Transverse colon (tissue), 4 donors: Measurements from ENCODE around the gene KCNA1. TPM values are rescaled to one million over a fixed set of nuclear protein-coding genes. Genes with fewer than 3 reads are reported as not detected.
A peak's percentile ranks its signal among the peaks of the same experiment; 100 is the strongest.

ENCODE experiments used
- DNase-seq: peaks from one replicate; pipeline ENCODE4 v3.0.0-alpha.2; 2019
- H3K27ac ChIP-seq, 4 donors: fragments of 200-600 bp; sonication (generic); 2 replicates each; pipeline ENCODE4 v1.5.1; 2016 to 2018; ENCODE audit warnings: inconsistent platforms in 4 of 4
- H3K27me3 ChIP-seq: fragments of 200-600 bp; sonication (generic); 2 replicates; pipeline ENCODE4 v1.5.1; 2017; ENCODE audit warnings: inconsistent platforms
- H3K36me3 ChIP-seq, 4 donors: fragments of 200-600 bp; sonication (generic); 2 replicates each; pipeline ENCODE4 v1.5.1; 2017 to 2019; ENCODE audit warnings: inconsistent platforms in 4 of 4
- H3K4me1 ChIP-seq, 4 donors: fragments of 200-600 bp; sonication (generic); 2 replicates each; pipeline ENCODE4 v1.5.1; 2017 to 2020; ENCODE audit warnings: inconsistent platforms in 4 of 4
- H3K4me3 ChIP-seq, 4 donors: fragments of 200-600 bp; sonication (generic); 1 replicate in 1 of 4; 2 replicates in 3 of 4; pipeline versions ENCODE4 v1.5.1 to v1.6.1; 2017 to 2019; ENCODE audit warnings: inconsistent platforms in 4 of 4
- H3K9me3 ChIP-seq, 2 donors: fragments of 200-600 bp; sonication (generic); 2 replicates each; pipeline ENCODE4 v1.5.1; 2017 to 2019; ENCODE audit warnings: inconsistent platforms in 2 of 2
- CTCF ChIP-seq, 5 experiments: fragments of 200-600 bp in 3 of 5; fragments of 450-650 bp in 2 of 5; sonication (generic) in 3 of 5; IDR thresholded peaks; 1 replicate in 2 of 5; 2 replicates in 3 of 5; pipeline ENCODE4 v1.5.1; 2016 to 2017; ENCODE audit warnings: antibody characterized with exemption in 5 of 5, inconsistent platforms in 3 of 5, mild to moderate bottlenecking in 2 of 5, moderate library complexity in 1 of 5
- EP300 ChIP-seq: sonication (generic); formaldehyde crosslinking; IDR thresholded peaks from one replicate; pipeline ENCODE4 v1.6.1; 2017; ENCODE audit warnings: antibody characterized with exemption, low read depth
- POLR2A ChIP-seq: fragments of 450-650 bp; IDR thresholded peaks from one replicate; pipeline ENCODE4 v1.6.1; 2016; ENCODE audit warnings: antibody characterized with exemption, mild to moderate bottlenecking, moderate library complexity
- POLR2AphosphoS5 ChIP-seq, 3 donors: sonication (generic); formaldehyde crosslinking; IDR thresholded peaks; one replicate each; pipeline ENCODE4 v1.6.1; 2016; ENCODE audit warnings: antibody characterized with exemption in 3 of 3
- WGBS, 2 donors: methylation state at CpG; one replicate each; pipeline ENCODE4 v1.1.5; 2018; ENCODE audit warnings: low coverage in 1 of 2; 5-methylcytosine and 5-hydroxymethylcytosine counted together
- in situ Hi-C, 4 donors: fragments of 200-750 bp; cut with MboI; loops; one replicate each; pipeline versions ENCODE4 v1.15.0 to v1.15.1; 2017; ENCODE audit warnings: low sequenced_read_pairs in 3 of 4, low pct_ligation_motif_present in 1 of 4, low pct_unique_long_range_greater_than_20kb in 1 of 4
- intact Hi-C: fragments of 100-400 bp; cut with DNase I; formaldehyde crosslinking; loops from one replicate; pipeline ENCODE4 v1.15.1; 2023; ENCODE audit warnings: low total_unique reads
- total RNA-seq, 4 donors: library from RNA; depleted of rRNA; stranded (reverse); fragments of >200 nt; gene quantifications; one replicate each; pipeline ENCODE4 v1.1.0, GENCODE V29; 2016

KCNA1 gene
- total RNA-seq, 4 donors from 2014 or later = 0.32 to 0.75 (median 0.41) TPM; not detected in 1

- intact Hi-C loops (no loop called here), in situ Hi-C loops (no loop called here)
- TF ChIP-seq EP300 (no peak), POLR2A (no peak), CTCF (IDR thresholded peaks at IDR 0.05) (no peak), POLR2AphosphoS5 (IDR thresholded peaks at IDR 0.05) (no peak)
Observed at GRCh38 chr12:4905316-4905715, 4.4 kb upstream of the KCNA1 start.

GRCh38 chr12:4908684-4909409 is 858 bp upstream of the KCNA1 start:
- Histone ChIP-seq H3K4me1 (peaks cover 0 to 27% (median 14%) of the 10 kb centered on the region in 4 donors), H3K27ac (no peak overlapping the region), H3K4me3 (peak overlapping the region in 1 of 4 donors; percentile 57), H3K27me3 (peaks cover 97% of the 10 kb centered on the region), H3K9me3 (no peaks in the 10 kb centered on the region), H3K36me3 (no peaks in the 10 kb centered on the region)
- 2 to 10% methylated on average over 7 to 31 of the region's 31 CpGs for WGBS, 2 donors
- peak in 1 of 5 experiments; percentile 5 for TF ChIP-seq CTCF (IDR thresholded peaks at IDR 0.05)
- no peak for TF ChIP-seq POLR2AphosphoS5 (IDR thresholded peaks at IDR 0.05)
- DNase-seq = no peak
- in situ Hi-C loops (no loop called here), intact Hi-C loops (no loop called here)

More at GRCh38 chr12:4905316-4905715, 4.4 kb upstream of the KCNA1 start:
- Histone ChIP-seq H3K36me3 (no peaks in the 10 kb centered on the region), H3K4me3 (no peak overlapping the region), H3K9me3 (no peaks in the 10 kb centered on the region), H3K4me1 (peaks cover 0 to 18% (median 12%) of the 10 kb centered on the region in 4 donors), H3K27ac (no peak overlapping the region), H3K27me3 (peaks cover 97% of the 10 kb centered on the region)
- no peak for DNase-seq

DNA sequence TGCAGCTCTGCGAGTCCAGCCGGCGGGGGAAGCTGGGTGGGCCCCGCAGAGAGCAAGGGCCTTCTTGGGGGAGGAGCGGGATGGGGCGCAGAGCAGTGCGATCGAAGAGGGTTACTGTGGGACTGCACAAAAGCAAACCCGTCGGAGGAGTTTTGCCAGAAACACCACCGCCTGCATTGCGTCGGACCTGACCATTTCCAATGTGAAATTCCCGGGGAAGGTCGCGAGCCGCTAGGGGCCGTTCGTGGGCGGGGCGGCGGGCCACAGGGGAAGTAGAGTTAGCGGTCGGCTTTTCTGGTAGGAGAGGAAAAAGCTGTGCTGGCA is 333 bp upstream of the KCNA1 start:
- Histone ChIP-seq H3K27me3 (peaks cover 97% of the 10 kb centered on the region), H3K27ac (no peak overlapping the region), H3K36me3 (no peaks in the 10 kb centered on the region), H3K4me1 (peaks cover 0 to 27% (median 14%) of the 10 kb centered on the region in 4 donors), H3K9me3 (no peaks in the 10 kb centered on the region), H3K4me3 (peak overlapping the region in 2 of 4 donors; percentile 31 to 57)
- in situ Hi-C loops = no loop called here
- 4 to 7% methylated on average over 3 to 12 of the region's 24 CpGs for WGBS, 2 donors
- intact Hi-C loops = no loop called here
- TF ChIP-seq EP300 (no peak), POLR2AphosphoS5 (IDR thresholded peaks at IDR 0.05) (no peak), CTCF (IDR thresholded peaks at IDR 0.05) (no peak), POLR2A (no peak)
- DNase-seq = no peak

DNA sequence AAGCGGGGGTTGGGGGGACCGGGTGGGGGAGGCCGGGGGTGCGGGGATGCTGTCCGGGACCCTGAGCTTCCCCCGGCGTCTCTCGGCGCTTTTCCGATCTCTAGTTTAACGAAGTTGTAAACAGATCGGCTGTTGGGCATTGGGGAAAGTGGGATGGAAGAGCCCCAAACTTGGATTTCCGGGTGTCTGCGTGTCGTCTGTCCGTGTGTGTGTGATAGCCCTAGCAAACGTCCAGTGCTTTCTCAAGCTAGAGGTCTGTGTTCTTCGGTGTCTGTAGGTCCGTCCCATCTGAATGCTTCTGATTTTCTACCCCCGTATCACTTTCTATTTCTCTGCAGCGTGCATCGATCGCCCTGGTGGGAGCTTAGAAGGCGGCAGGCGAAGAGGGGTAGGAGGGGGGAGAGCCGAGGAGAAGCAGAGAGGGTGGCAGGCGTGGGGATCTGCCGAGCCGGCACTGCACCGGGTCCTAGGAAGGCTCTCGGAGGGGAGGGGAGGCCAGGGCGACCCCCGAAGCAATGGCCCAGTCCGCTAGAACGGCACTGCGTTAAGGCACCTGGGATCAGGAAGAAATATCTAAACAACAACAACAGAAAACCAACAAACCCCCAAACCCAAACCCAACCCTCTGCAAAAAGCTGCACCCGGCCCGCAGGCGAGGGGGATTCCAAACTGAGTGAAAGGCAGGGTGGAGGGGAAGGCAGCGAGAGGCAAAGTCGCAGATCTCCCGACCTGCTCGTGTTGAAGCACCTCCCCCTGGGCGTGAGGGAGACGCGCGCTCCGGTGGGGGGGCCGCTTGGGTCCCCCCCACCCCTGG is 1.0 kb downstream of the KCNA1 start:
- H3K36me3 ChIP-seq = no peaks in the 10 kb centered on the region
- intact Hi-C loops = loop anchor here (10.0 kb wide), 1 partner anchor 46 kb away; no protein-coding TSS in a partner anchor
- no peaks in the 10 kb centered on the region for H3K9me3 ChIP-seq
- peaks cover 0 to 27% (median 14%) of the 10 kb centered on the region in 4 donors for H3K4me1 ChIP-seq
- TF ChIP-seq CTCF (IDR thresholded peaks at IDR 0.05) (no peak), POLR2A (no peak), EP300 (no peak), POLR2AphosphoS5 (IDR thresholded peaks at IDR 0.05) (no peak)
- no peak for DNase-seq
- peak overlapping the region; percentile 7 to 57 (median 26) for H3K4me3 ChIP-seq
- H3K27ac ChIP-seq = no peak overlapping the region
- peaks cover 93% of the 10 kb centered on the region for H3K27me3 ChIP-seq
- 5 to 7% methylated on average over 19 to 48 of the region's 49 CpGs for WGBS, 2 donors
- in situ Hi-C loops = no loop called here
